A549 (cell line): ENCODE data around the gene RHEBL1.

Experiments
- CHD2 ChIP-seq: fragments of 150-350 bp; IDR thresholded peaks from 2 replicates; pipeline ENCODE4 v1.6.1; 2014; ENCODE audit warnings: low read length; ENCODE audit not compliant: partially characterized antibody
- ELK1 ChIP-seq: fragments of 150-350 bp; IDR thresholded peaks from 2 replicates; pipeline ENCODE4 v1.6.1; 2014; ENCODE audit warnings: low read depth, mild to moderate bottlenecking, low read length
- EP300 ChIP-seq, 2 experiments: fragments of >200 bp; sonication (Bioruptor Twin); formaldehyde crosslinking; IDR thresholded peaks; 2 replicates in 1 of 2; 3 replicates in 1 of 2; pipeline ENCODE4 v1.6.1; 2016 to 2017
- HOXA7 ChIP-seq: fragments of 250-450 bp; sonication (Bioruptor Pico); IDR thresholded peaks from 2 replicates; pipeline ENCODE4 v1.5.0; 2020; ENCODE audit warnings: mild to moderate bottlenecking, moderate library complexity
- POLR2A ChIP-seq: IDR thresholded peaks from 2 replicates; pipeline ENCODE4 v1.6.1; 2012; ENCODE audit warnings: mild to moderate bottlenecking, low read length
- RAD21 ChIP-seq, 2 experiments: fragments of >200 bp in 1 of 2; sonication (Bioruptor Twin) in 1 of 2; formaldehyde crosslinking in 1 of 2; IDR thresholded peaks in 1 of 2; conservative IDR thresholded peaks in 1 of 2; 2 replicates in 1 of 2; 3 replicates in 1 of 2; pipeline ENCODE4 v1.6.1; 2012 to 2018; ENCODE audit warnings: inconsistent platforms in 1 of 2
- RFX5 ChIP-seq: fragments of 450-650 bp; IDR thresholded peaks from 2 replicates; pipeline ENCODE4 v1.7.1; 2014; ENCODE audit warnings: antibody characterized with exemption, mild to moderate bottlenecking, moderate library complexity
- RNF2 ChIP-seq: fragments of 200-600 bp; sonication (generic); IDR thresholded peaks from 2 replicates; pipeline ENCODE4 v1.6.1; 2016; ENCODE audit warnings: low read depth, mild to moderate bottlenecking, antibody characterized with exemption, moderate library complexity, borderline replicate concordance
- TF ChIP-seq, protein P1 (sequence below): fragments of >200 bp; sonication (Bioruptor Twin); formaldehyde crosslinking; IDR thresholded peaks from 3 replicates; pipeline ENCODE4 v1.5.1; 2016

DNA sequence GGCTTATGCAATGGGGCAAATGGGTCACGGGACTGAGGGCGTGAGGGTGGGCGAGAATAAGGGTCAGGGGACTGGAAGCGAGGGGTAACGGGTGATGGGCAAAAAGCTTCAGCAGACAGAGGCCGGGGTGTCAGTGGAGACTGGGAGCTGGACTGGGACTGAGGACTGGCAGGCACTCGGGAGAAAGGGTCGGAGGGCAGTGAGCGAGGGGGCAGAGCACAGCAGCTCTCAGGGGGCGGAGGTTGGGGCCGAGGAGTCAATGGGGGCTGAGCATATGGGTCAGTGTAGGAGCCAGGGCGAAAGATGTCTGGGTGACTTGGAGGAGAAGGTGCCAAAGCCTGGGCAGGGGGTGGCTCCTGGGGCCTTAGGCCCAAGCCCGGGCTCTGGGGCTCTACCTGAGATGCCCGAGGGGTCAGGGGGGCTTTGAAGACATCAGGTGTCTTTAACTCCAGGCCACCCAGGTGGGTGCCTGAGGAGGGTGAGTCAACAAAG lies 29.4 kb downstream of the RHEBL1 start:
- no peak for TF ChIP-seq RAD21 (conservative IDR thresholded peaks at IDR 0.05 in 1 of 2, IDR thresholded peaks at IDR 0.05 in 1 of 2)
- TF ChIP-seq, protein P1, sequence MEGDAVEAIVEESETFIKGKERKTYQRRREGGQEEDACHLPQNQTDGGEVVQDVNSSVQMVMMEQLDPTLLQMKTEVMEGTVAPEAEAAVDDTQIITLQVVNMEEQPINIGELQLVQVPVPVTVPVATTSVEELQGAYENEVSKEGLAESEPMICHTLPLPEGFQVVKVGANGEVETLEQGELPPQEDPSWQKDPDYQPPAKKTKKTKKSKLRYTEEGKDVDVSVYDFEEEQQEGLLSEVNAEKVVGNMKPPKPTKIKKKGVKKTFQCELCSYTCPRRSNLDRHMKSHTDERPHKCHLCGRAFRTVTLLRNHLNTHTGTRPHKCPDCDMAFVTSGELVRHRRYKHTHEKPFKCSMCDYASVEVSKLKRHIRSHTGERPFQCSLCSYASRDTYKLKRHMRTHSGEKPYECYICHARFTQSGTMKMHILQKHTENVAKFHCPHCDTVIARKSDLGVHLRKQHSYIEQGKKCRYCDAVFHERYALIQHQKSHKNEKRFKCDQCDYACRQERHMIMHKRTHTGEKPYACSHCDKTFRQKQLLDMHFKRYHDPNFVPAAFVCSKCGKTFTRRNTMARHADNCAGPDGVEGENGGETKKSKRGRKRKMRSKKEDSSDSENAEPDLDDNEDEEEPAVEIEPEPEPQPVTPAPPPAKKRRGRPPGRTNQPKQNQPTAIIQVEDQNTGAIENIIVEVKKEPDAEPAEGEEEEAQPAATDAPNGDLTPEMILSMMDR: no peak
- no peak for TF ChIP-seq POLR2A
- no peak for TF ChIP-seq HOXA7 (CRISPR knock-in tag)
- no peak for TF ChIP-seq EP300 (IDR thresholded peaks at IDR 0.05)
- TF ChIP-seq CHD2: no peak
- no peak for TF ChIP-seq ELK1
- no peak for TF ChIP-seq RNF2
- no peak for TF ChIP-seq RFX5
